ENCODE results near the gene ARHGAP10. TPM values are rescaled to one million over a fixed set of nuclear protein-coding genes. Genes with fewer than 3 reads are reported as not detected.

ARHGAP10 gene
- total and polyA plus RNA-seq, 2 donors from 2014 or later, result 13.4 to 20.3 TPM

GRCh38 chr4:147929746-147930145 is 197.9 kb downstream of the ARHGAP10 start:
- H3K4me3 ChIP-seq (ENCODE audit: low read length in 3 of 3), result no peak overlapping the region
- FAIRE-seq (no peak), DNase-seq (no peak)
- intact Hi-C loops (cut with DNase I), result no loop called here
- H3K9me3 ChIP-seq (ENCODE audit: control insufficient read depth in 2 of 3, insufficient read depth in 1 of 3, low read length in 3 of 3), result no peaks in the 10 kb centered on the region
- H3K4me1 ChIP-seq (ENCODE audit: control insufficient read depth in 2 of 3, insufficient read depth in 2 of 3, low read depth in 1 of 3, low read length in 3 of 3), result no peaks in the 10 kb centered on the region
- no peak overlapping the region for H3K9ac ChIP-seq (ENCODE audit: low read length in 3 of 3)
- no peak for TF ChIP-seq CTCF (IDR thresholded peaks at IDR 0.05; ENCODE audit: borderline replicate concordance, extremely low read depth, insufficient read depth)
- no peaks in the 10 kb centered on the region for H3K27me3 ChIP-seq (ENCODE audit: control insufficient read depth, insufficient read depth, low read length)
- no peaks in the 10 kb centered on the region for H3K36me3 ChIP-seq (ENCODE audit: control insufficient read depth in 2 of 3, insufficient read depth in 3 of 3, low read length in 3 of 3)
- no peak overlapping the region for H3K27ac ChIP-seq (ENCODE audit: low read depth in 2 of 2, low read length in 2 of 2)

- intact Hi-C loops (cut with DNase I), result no loop called here
- H3K4me1 ChIP-seq (ENCODE audit: control insufficient read depth in 2 of 3, insufficient read depth in 2 of 3, low read depth in 1 of 3, low read length in 3 of 3), result no peaks in the 10 kb centered on the region
- no peak overlapping the region for H3K27ac ChIP-seq (ENCODE audit: low read depth in 2 of 2, low read length in 2 of 2)
- H3K36me3 ChIP-seq (ENCODE audit: control insufficient read depth in 2 of 3, insufficient read depth in 3 of 3, low read length in 3 of 3), result no peaks in the 10 kb centered on the region
- H3K27me3 ChIP-seq (ENCODE audit: control insufficient read depth, insufficient read depth, low read length), result no peaks in the 10 kb centered on the region
- FAIRE-seq, result no peak
- H3K9ac ChIP-seq (ENCODE audit: low read length in 3 of 3), result no peak overlapping the region
- peak; percentile 11 for TF ChIP-seq CTCF (IDR thresholded peaks at IDR 0.05; ENCODE audit: borderline replicate concordance, extremely low read depth, insufficient read depth)
- DNase-seq, result peak in 1 of 5 donors; percentile 10
- H3K9me3 ChIP-seq (ENCODE audit: control insufficient read depth in 2 of 3, insufficient read depth in 1 of 3, low read length in 3 of 3), result no peaks in the 10 kb centered on the region
- H3K4me3 ChIP-seq (ENCODE audit: low read length in 3 of 3), result no peak overlapping the region
Observed at GRCh38 chr4:147933316-147933715, 201.4 kb downstream of the ARHGAP10 start.

- Histone ChIP-seq H3K27me3 (ENCODE audit: control insufficient read depth, insufficient read depth, low read length) (no peaks in the 10 kb centered on the region), H3K27ac (ENCODE audit: low read depth in 2 of 2, low read length in 2 of 2) (no peak overlapping the region), H3K36me3 (ENCODE audit: control insufficient read depth in 2 of 3, insufficient read depth in 3 of 3, low read length in 3 of 3) (no peaks in the 10 kb centered on the region), H3K9ac (ENCODE audit: low read length in 3 of 3) (no peak overlapping the region), H3K4me1 (ENCODE audit: control insufficient read depth in 2 of 3, insufficient read depth in 2 of 3, low read depth in 1 of 3, low read length in 3 of 3) (no peaks in the 10 kb centered on the region), H3K4me3 (ENCODE audit: low read length in 3 of 3) (no peak overlapping the region), H3K9me3 (ENCODE audit: control insufficient read depth in 2 of 3, insufficient read depth in 1 of 3, low read length in 3 of 3) (no peaks in the 10 kb centered on the region)
- FAIRE-seq, result no peak
- intact Hi-C loops (cut with DNase I), result no loop called here
- TF ChIP-seq CTCF (IDR thresholded peaks at IDR 0.05; ENCODE audit: borderline replicate concordance, extremely low read depth, insufficient read depth), result no peak
- no peak for DNase-seq
Observed at GRCh38 chr4:147933779-147934178, 201.9 kb downstream of the ARHGAP10 start.

- no peak overlapping the region for H3K27ac ChIP-seq (ENCODE audit: low read depth in 2 of 2, low read length in 2 of 2)
- no peak for TF ChIP-seq CTCF (IDR thresholded peaks at IDR 0.05; ENCODE audit: borderline replicate concordance, extremely low read depth, insufficient read depth)
- no peak overlapping the region for H3K9ac ChIP-seq (ENCODE audit: low read length in 3 of 3)
- H3K4me1 ChIP-seq (ENCODE audit: control insufficient read depth in 2 of 3, insufficient read depth in 2 of 3, low read depth in 1 of 3, low read length in 3 of 3), result no peaks in the 10 kb centered on the region
- no peak for DNase-seq
- FAIRE-seq, result no peak
- no peak overlapping the region for H3K4me3 ChIP-seq (ENCODE audit: low read length in 3 of 3)
- H3K9me3 ChIP-seq (ENCODE audit: control insufficient read depth in 2 of 3, insufficient read depth in 1 of 3, low read length in 3 of 3), result no peaks in the 10 kb centered on the region
- H3K27me3 ChIP-seq (ENCODE audit: control insufficient read depth, insufficient read depth, low read length), result no peaks in the 10 kb centered on the region
- peaks cover 0 to 7% (median 0%) of the 10 kb centered on the region in 3 donors for H3K36me3 ChIP-seq (ENCODE audit: control insufficient read depth in 2 of 3, insufficient read depth in 3 of 3, low read length in 3 of 3)
- intact Hi-C loops (cut with DNase I), result no loop called here
Observed at GRCh38 chr4:147938496-147938895, 206.6 kb downstream of the ARHGAP10 start.

Data from kidney (tissue), 14 donors.